ENCODE measurements around the gene COMMD7. TPM values are rescaled to one million over a fixed set of nuclear protein-coding genes. Genes with fewer than 3 reads are reported as not detected.

Gene COMMD7
- total RNA-seq, 1 experiment from 2014 or later: 66.1 TPM

DNA sequence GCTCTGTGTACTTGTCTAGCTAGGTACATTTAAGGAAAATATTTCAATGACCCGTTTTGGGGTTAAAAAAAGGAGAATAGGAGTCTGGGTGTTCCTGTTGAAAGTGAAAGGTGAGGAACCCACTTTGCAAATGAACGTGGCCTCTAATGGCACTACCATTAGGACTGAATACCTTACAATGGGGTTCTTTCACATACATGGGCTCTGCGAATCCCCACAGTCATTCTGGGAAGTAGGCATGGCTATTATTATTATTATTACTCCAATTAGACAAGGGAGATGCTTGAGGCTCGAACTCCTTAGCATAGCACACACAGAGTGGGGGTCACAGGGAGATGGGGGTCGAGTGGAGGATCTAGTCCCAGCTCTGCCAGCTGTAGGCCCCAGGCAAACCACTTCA, 12.9 kb upstream of the COMMD7 start:
- H3K79me2 ChIP-seq (ENCODE audit: insufficient read depth, low read length): no peaks in the 10 kb centered on the region
- H4K91ac ChIP-seq (ENCODE audit: insufficient read length, low read depth, low read length): no peak overlapping the region
- H2BK120ac ChIP-seq (ENCODE audit: low read depth, low read length, poor library complexity, severe bottlenecking): no peak overlapping the region
- H4K20me1 ChIP-seq (ENCODE audit: control insufficient read depth, insufficient read depth, insufficient read length): no peaks in the 10 kb centered on the region
- no peaks in the 10 kb centered on the region for H3K27me3 ChIP-seq (ENCODE audit: insufficient read depth, low read length)
- no peak overlapping the region for H3T11ph ChIP-seq (ENCODE audit: low read length)
- no peak overlapping the region for H3K14ac ChIP-seq (ENCODE audit: insufficient read depth, low read length)
- Mint-ChIP-seq H3K27me3 (ENCODE audit: low read depth) (no peaks in the 10 kb centered on the region), H3K4me3 (peak overlapping the region in 1 of 2 experiments; percentile 26; a peak in 1 of 5 replicates), H3K4me1 (peaks cover 55 to 64% of the 10 kb centered on the region in 2 experiments), H3K27ac (peak overlapping the region; percentile 88 to 94 (median 92); a peak in 6 of 7 replicates), H3K36me3 (ENCODE audit: insufficient read depth in 1 of 3, low read depth in 3 of 3) (no peaks in the 10 kb centered on the region), H3K9me3 (no peaks in the 10 kb centered on the region)
- no peak overlapping the region for H2AFZ ChIP-seq (ENCODE audit: low read length)
- peaks cover 2% of the 10 kb centered on the region for H3K23me2 ChIP-seq (ENCODE audit: insufficient read length, low read depth, low read length, poor library complexity, severe bottlenecking)
- no peaks in the 10 kb centered on the region for H3K79me1 ChIP-seq (ENCODE audit: insufficient read depth, low read depth, low read length, poor library complexity, severe bottlenecking)
- no peak overlapping the region for H2AK5ac ChIP-seq (ENCODE audit: insufficient read length, low read length)
- H3K4me2 ChIP-seq (ENCODE audit: insufficient read depth, insufficient read length, low read length): no peak overlapping the region
- no peak overlapping the region for H2BK20ac ChIP-seq (ENCODE audit: low read depth, low read length, poor library complexity, severe bottlenecking)
- H3K4ac ChIP-seq (ENCODE audit: low read depth, low read length): no peak overlapping the region
- H3K9ac ChIP-seq (ENCODE audit: extremely low read depth, insufficient read length, low read length): no peak overlapping the region
- no peaks in the 10 kb centered on the region for H3K9me3 ChIP-seq (ENCODE audit: control insufficient read depth, low read depth, low read length)
- no peak overlapping the region for H3K27ac ChIP-seq (ENCODE audit: insufficient read length, low read depth, low read length)
- H3K23ac ChIP-seq (ENCODE audit: insufficient read length, low read depth, low read length): no peak overlapping the region
- no peak overlapping the region for H2BK5ac ChIP-seq (ENCODE audit: insufficient read length, low read length)
- no peak overlapping the region for H2BK12ac ChIP-seq (ENCODE audit: insufficient read length, low read depth, low read length)
- H4K5ac ChIP-seq (ENCODE audit: insufficient read length, low read depth, low read length): no peak overlapping the region
- no peak overlapping the region for H4K8ac ChIP-seq (replicated peaks; ENCODE audit: insufficient read length, low read depth, low read length)
- TF ChIP-seq CTCF (conservative IDR thresholded peaks at IDR 0.05): no peak
- no peak overlapping the region for H3K56ac ChIP-seq (ENCODE audit: insufficient read length, low read depth, low read length)
- no peak overlapping the region for H2BK15ac ChIP-seq (ENCODE audit: low read depth, low read length)
- peak; percentile 45 for DNase-seq
- peaks cover 13% of the 10 kb centered on the region; the same call in 1 of the 2 replicates for H3K4me1 ChIP-seq (ENCODE audit: insufficient read depth, low read length)
- no peak overlapping the region for H3K18ac ChIP-seq (ENCODE audit: insufficient read length, low read depth, low read length)
- WGBS (ENCODE audit: extremely low coverage, insufficient read length, low lambda C conversion rate): no CpG with 5 or more reads among the region's 5 CpGs
